ENCODE data around the gene DLST. TPM values are rescaled to one million over a fixed set of nuclear protein-coding genes. Genes with fewer than 3 reads are reported as not detected.
A peak's percentile ranks its signal among the peaks of the same experiment; 100 is the strongest.

DLST gene
- total and polyA plus RNA-seq, 2 of the 4 experiments (the other 2 are of a cell fraction) = 58.6 to 119 TPM

- H3K23ac ChIP-seq (ENCODE audit: low read depth, low read length) = no peak overlapping the region
- no peaks in the 10 kb centered on the region for H3K27me3 ChIP-seq (ENCODE audit: control insufficient read depth, insufficient read depth, low read length)
- no peak overlapping the region for H2BK5ac ChIP-seq (ENCODE audit: low read depth, low read length, poor library complexity, severe bottlenecking)
- peaks cover 11% of the 10 kb centered on the region for H3K4me1 ChIP-seq (ENCODE audit: control insufficient read depth, insufficient read depth, low read length)
- no peak overlapping the region for H3K14ac ChIP-seq (replicated peaks; ENCODE audit: low read depth, low read length)
- H4K91ac ChIP-seq (ENCODE audit: insufficient read depth, low read depth, low read length) = no peak overlapping the region; the same call in 1 of the 2 replicates
- no peaks in the 10 kb centered on the region for H3K79me1 ChIP-seq (ENCODE audit: low read depth in 1 of 2, low read length in 2 of 2)
- in situ Hi-C loops (cut with MboI; ENCODE audit: low sequenced_read_pairs) (no loop called here), dilution Hi-C loops (cut with HindIII; ENCODE audit: low sequenced_read_pairs, unreplicated experiment) (no loop called here), intact Hi-C loops (cut with micrococcal nuclease) (loop anchor here (10.0 kb wide), 1 partner anchor 349 kb away; no protein-coding TSS in a partner anchor)
- ChIA-PET POLR2A (ENCODE audit: unreplicated experiment) (no interaction called here), CTCF (interaction anchor here (0.9 to 1.3 kb wide), 4 partner anchors 14 to 143 kb away, joined by 3 to 4 read pairs (median 3); partner anchors contain the start of gene ACYP1)
- no TSS peak for BruUV-seq (replicated peaks)
- no peak overlapping the region for H2BK20ac ChIP-seq (ENCODE audit: low read depth, low read length)
- H2AK9ac ChIP-seq (replicated peaks; ENCODE audit: low read depth, low read length, poor library complexity) = peak overlapping the region; percentile 62
- H4K5ac ChIP-seq (ENCODE audit: low read depth, low read length) = no peak overlapping the region
- no peak overlapping the region for H3K4me2 ChIP-seq (ENCODE audit: low read depth, low read length)
- H3K9me1 ChIP-seq (ENCODE audit: insufficient read depth, low read length) = peaks cover 8% of the 10 kb centered on the region
- no peaks in the 10 kb centered on the region for H3K9me3 ChIP-seq (ENCODE audit: control insufficient read depth, insufficient read depth, low read length)
- H3K9ac ChIP-seq (ENCODE audit: low read depth, low read length) = no peak overlapping the region
- TF ChIP-seq SMC3 (IDR thresholded peaks at IDR 0.05; ENCODE audit: low read depth, low read length) (0 out of 2 replicates have a peak, but pooled peaks have one; percentile 5), MXI1 (IDR thresholded peaks at IDR 0.05; ENCODE audit: borderline replicate concordance, low read depth, low read length) (no peak), RFX5 (IDR thresholded peaks at IDR 0.05; ENCODE audit: low read depth, low read length) (no peak), CTCF (conservative IDR thresholded peaks at IDR 0.05; ENCODE audit: low read depth, low read length) (peak; percentile 44), USF2 (IDR thresholded peaks at IDR 0.05; ENCODE audit: low read depth, low read length) (no peak), FOS (IDR thresholded peaks at IDR 0.05; ENCODE audit: low read depth, low read length) (no peak), RAD21 (IDR thresholded peaks at IDR 0.05; ENCODE audit: low read length) (peak; percentile 24; the same call in 1 of the 2 replicates)
- no peaks in the 10 kb centered on the region for H4K20me1 ChIP-seq (ENCODE audit: insufficient read depth, low read length)
- H2AK5ac ChIP-seq (ENCODE audit: low read depth, low read length) = 0 out of 2 replicates have a peak overlapping the region, but pooled peaks have one; percentile 87
- no peak overlapping the region for H4K8ac ChIP-seq (ENCODE audit: low read depth in 2 of 2, low read length in 2 of 2)
- no peak for ATAC-seq (ENCODE audit: low read depth)
- no peak overlapping the region for H2BK15ac ChIP-seq (ENCODE audit: low read depth, low read length)
- H3K4ac ChIP-seq (ENCODE audit: low read depth, low read length) = no peak overlapping the region
- H3K4me3 ChIP-seq (ENCODE audit: insufficient read depth, low read depth, low read length) = no peak overlapping the region
- no peak overlapping the region for H2BK120ac ChIP-seq (ENCODE audit: low read depth, low read length)
- H3K56ac ChIP-seq (ENCODE audit: extremely low read depth, insufficient read depth, low read length) = no peak overlapping the region
- 68% methylated on average over 3 of the region's 17 CpGs; no CpG with 5 or more reads in 1 of the 2 experiments for WGBS, 2 experiments (ENCODE audit: extremely low coverage in 2 of 2, insufficient read length in 1 of 2)
- no peak overlapping the region for H2AFZ ChIP-seq (replicated peaks; ENCODE audit: low read length, poor library complexity)
- no peak overlapping the region for H3K27ac ChIP-seq (ENCODE audit: insufficient read depth, low read length)
- DNase-seq = no peak
- no peaks in the 10 kb centered on the region for H3K36me3 ChIP-seq (ENCODE audit: control insufficient read depth, insufficient read depth, low read length)
- H3K18ac ChIP-seq (ENCODE audit: low read depth, low read length) = no peak overlapping the region
Measured at GRCh38 chr14:74945261-74945851, 63.6 kb downstream of the DLST start.

Measured in IMR-90 (cell line).